Activated CD4-positive, alpha-beta T cell treated with anti-CD3 and anti-CD28 coated beads for 48 hours (primary cell): Measurements from ENCODE around the gene HMCN1.

ENCODE experiments used
- DNase-seq: peaks from one replicate; pipeline ENCODE4 v3.0.0-alpha.2; 2020

HMCN1 gene

GRCh38 chr1:185972096-185972850, 238.1 kb downstream of the HMCN1 start:
- no peak for DNase-seq

GRCh38 chr1:185973645-185974044, 239.5 kb downstream of the HMCN1 start:
- no peak for DNase-seq

GRCh38 chr1:185974367-185975170, 240.4 kb downstream of the HMCN1 start:
- no peak for DNase-seq

GRCh38 chr1:185980891-185981290, 246.7 kb downstream of the HMCN1 start:
- DNase-seq = no peak

- DNase-seq = no peak
Measured at GRCh38 chr1:185984113-185984836, 250.1 kb downstream of the HMCN1 start.

- peak; percentile 4 for DNase-seq
Measured at GRCh38 chr1:185987611-185988321, 253.6 kb downstream of the HMCN1 start.

- DNase-seq = no peak
Measured at GRCh38 chr1:185990565-185990964, 256.4 kb downstream of the HMCN1 start.

- DNase-seq = no peak
Measured at GRCh38 chr1:185991266-185991665, 257.1 kb downstream of the HMCN1 start.

- no peak for DNase-seq
Measured at GRCh38 chr1:185996211-185996610, 262.0 kb downstream of the HMCN1 start.

GRCh38 chr1:185998391-185998790, 264.2 kb downstream of the HMCN1 start:
- no peak for DNase-seq

GRCh38 chr1:186002406-186002805, 268.2 kb downstream of the HMCN1 start:
- DNase-seq = no peak

- no peak for DNase-seq
Measured at GRCh38 chr1:186009039-186009737, 275.0 kb downstream of the HMCN1 start.

GRCh38 chr1:186014370-186015037, 280.3 kb downstream of the HMCN1 start:
- DNase-seq = no peak

- no peak for DNase-seq
Measured at GRCh38 chr1:186016856-186017255, 282.7 kb downstream of the HMCN1 start.

- no peak for DNase-seq
Measured at GRCh38 chr1:186022184-186022583, 288.0 kb downstream of the HMCN1 start.

GRCh38 chr1:186026946-186027345, 292.8 kb downstream of the HMCN1 start:
- no peak for DNase-seq

GRCh38 chr1:186027621-186028020, 293.4 kb downstream of the HMCN1 start:
- DNase-seq = no peak

GRCh38 chr1:186030453-186030852, 296.3 kb downstream of the HMCN1 start:
- no peak for DNase-seq

GRCh38 chr1:186033847-186034271, 299.7 kb downstream of the HMCN1 start:
- no peak for DNase-seq

GRCh38 chr1:186042230-186042629, 308.0 kb downstream of the HMCN1 start:
- no peak for DNase-seq

- DNase-seq = no peak
Measured at GRCh38 chr1:186043296-186043695, 309.1 kb downstream of the HMCN1 start.
